Skin of body (tissue), 2 donors: ENCODE data around the gene SEMA5A. TPM values are rescaled to one million over a fixed set of nuclear protein-coding genes. Genes with fewer than 3 reads are reported as not detected.

ENCODE experiments used
- DNase-seq: peaks from one replicate; lab custom pipeline; 2025; lab: John Stamatoyannopoulos, UW
- total RNA-seq: library from RNA; depleted of rRNA; stranded (reverse); fragments of >200 nt; gene quantifications from one replicate; pipeline ENCODE4 v1.2.3, GENCODE V29; 2014

SEMA5A gene
- total RNA-seq, 1 donor from 2014 or later: 31.5 TPM

DNA sequence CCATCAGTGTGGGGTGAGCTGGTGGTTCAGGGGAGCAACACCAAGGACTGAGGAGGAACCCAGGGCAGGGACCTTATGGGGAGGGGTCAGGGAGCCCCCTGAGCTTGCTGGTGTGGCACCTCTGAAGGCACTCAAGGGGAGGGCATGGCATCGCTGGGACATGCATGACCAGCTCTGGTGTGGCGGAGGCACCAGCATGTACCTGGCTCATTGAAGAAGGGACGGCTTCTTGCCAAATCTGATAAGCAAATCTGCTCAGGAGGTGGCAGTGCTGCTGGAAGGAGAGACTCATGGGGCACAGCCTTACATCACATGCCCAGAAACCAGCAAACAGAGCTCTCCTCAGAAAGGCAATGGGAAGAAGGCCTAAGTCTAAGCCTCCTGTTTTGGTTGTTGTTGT, 421.8 kb downstream of the SEMA5A start:
- DNase-seq: no peak

DNA sequence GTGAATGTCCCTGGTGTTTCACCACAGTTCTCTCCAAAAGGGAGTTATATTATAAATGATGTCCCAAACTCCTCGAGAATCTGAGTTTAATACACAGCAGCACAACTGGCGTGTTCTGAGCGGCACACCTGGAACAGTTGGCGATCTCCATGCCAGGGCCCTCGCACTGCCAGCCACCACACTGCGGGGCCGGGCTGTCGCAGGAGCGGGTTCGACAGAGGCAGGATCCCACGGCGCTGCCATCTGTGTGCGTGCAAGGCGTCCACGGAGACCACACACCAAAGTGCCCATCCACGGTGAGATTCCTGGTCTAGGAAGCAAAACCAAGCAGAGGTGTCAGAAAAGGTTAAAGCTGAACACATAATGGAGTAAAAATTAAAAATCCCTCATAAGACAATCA, 423.3 kb downstream of the SEMA5A start:
- no peak for DNase-seq

DNA sequence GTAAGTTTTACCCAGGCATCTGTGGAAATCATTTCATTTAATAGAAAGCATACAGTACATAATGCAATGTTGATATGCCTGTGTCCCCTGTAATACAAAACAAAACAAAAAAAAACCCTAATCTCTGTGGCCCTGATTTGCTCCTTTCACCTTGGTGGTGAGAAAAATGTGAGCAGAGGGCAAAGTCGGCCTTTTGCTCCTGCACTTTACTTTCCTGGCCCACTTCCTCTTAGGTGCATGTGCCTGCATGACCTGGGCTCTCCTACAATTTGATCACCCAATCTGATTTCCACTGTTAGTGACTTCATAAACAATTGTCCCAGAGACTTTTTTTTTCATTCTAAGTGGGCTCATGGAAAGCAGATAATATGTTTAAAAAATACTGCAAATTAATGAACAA, 424.3 kb downstream of the SEMA5A start:
- DNase-seq: no peak

DNA sequence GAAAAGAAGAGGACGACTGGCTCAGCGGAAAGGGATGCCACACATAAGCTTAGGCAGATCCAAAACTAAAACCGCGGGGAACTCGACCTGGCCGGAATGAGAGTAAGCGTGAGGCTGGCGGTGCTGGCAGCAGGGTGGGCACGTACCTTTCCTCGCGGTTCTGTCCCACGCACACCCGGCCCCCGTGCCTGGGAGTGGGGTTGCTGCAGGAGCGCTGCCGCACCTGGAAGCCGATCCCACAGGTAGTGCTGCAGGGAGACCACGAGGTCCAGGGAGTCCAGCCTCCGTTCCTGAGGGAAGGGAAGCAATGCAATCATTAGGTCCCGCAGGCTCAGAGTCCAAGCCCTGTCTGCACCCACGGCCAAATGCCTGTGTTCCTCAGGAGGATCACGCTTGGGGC, 427.0 kb downstream of the SEMA5A start:
- DNase-seq: no peak

DNA sequence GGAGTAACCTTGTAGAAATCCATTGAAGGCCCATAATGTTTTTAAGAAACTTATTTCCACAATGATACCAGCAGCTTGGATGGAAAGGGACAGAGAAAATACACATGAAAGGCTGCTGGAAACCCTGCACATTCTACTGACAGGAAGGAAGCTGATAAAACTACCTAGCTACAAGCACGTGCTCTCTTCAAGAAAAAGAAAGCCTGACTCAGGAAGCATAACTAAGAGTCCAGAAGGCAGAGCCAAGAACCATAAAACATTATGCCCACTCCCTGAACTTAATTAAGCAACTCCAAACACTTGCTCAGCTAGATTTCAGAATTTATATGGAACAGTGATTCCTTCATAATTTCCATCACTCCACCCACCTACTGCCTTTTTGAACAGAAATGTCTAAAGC, 430.8 kb downstream of the SEMA5A start:
- DNase-seq: no peak

DNA sequence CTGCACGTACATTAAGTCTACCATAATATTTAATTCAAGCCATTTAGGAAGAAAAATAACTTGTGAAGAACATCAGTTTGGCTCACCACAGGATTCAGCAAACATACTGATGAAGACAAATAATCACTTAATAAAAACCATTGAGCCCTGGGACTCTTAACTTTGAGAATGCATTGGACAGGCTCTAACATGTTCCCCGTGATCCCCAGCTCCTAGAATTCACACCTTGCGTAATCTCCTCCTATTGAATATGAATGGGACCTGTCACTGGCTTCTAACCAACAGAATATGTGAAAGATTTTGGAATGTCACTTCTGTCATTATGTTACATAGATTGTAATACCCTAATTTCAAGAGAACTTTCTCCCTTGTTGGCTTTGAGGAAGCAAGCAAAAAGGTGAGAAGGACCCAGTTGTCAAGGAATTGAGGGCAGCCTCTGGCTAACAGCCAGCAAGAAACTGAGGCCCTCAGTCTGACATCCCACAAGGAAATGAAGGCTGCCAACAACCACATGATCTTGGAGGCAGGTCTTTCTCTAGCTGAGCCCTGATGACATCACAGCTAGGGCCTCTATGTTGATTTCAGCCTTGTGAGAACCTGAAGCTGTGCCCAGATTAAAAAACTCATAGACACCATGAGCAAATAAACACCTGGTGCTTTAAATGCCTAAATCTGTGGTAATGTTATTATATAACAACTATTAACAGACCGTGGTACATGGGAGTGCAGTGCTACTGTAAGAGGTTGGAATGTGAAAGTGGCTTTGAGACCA, 433.2 kb downstream of the SEMA5A start:
- no peak for DNase-seq

DNA sequence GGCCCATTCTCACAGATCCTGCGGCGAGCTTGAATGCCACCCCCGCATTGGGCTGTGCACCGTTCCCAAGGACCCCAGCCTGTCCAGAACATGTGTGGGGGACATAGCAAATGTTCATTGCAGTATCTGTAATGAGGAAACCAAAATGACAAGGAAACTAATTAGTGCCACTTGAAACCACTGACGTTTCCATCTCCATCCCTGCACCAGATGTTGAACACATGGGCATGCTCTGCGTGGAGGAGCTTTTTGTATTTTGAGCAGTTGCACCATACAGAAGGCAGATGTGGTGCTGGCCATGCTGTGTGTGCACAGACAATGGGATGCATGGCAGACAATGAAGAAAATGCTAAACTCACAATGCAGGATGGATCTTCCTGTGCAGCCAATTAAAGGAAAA, 437.7 kb downstream of the SEMA5A start:
- peak; percentile 88 for DNase-seq

DNA sequence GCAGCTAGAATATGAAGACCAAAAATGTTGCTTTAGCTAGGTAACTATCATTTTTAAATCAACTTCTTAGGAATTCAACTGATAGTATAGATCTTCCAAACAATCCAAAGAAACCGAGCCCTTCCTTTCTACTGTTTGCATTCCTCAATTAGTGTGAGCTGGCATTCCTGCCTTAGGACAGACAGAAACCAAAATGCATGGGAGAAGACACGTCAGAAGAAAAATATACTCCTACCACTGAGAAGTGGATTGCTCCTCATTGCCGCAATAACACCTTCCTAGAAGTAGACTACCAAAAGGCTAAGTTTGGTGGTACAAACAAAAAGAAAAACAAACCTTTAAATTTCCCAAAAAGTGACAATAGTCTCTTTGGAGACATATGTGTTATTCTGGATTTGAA, 440.0 kb downstream of the SEMA5A start:
- DNase-seq: no peak

DNA sequence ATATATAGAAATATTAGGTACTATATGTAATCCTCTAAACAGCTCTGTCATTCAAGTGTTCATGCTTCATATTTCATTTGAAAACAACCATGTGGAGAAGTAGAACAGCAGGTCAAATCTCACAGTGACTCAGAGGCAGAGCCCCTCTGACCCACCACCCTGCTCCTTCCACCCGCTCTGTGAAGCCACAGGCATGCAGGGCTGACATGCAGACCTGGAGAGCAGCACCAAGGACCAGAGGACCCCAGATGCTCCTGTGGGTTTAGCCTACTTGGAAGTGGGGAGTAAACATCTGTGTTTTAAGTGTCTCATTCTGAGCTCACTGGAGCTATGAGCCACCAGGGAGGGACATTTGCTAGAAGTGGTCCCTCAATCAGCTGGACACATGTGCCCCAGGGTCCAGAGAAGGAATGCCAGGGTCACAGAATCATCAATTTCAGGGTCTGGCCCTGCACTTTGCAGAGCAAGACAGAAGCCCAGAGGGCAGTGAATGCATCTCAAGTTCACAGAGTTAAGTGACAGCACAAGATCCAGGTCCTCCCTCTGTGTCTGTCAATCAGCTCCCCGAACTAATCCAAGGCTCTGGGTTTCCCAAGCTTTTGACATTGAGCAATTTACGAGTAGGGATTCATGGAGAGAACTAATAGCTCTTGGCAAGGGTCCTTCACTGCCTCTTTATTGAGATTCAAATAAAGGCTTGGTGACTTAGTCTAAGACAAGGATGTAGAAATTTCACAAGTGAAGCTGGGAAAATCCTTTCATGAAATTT, 441.1 kb downstream of the SEMA5A start:
- DNase-seq: no peak

DNA sequence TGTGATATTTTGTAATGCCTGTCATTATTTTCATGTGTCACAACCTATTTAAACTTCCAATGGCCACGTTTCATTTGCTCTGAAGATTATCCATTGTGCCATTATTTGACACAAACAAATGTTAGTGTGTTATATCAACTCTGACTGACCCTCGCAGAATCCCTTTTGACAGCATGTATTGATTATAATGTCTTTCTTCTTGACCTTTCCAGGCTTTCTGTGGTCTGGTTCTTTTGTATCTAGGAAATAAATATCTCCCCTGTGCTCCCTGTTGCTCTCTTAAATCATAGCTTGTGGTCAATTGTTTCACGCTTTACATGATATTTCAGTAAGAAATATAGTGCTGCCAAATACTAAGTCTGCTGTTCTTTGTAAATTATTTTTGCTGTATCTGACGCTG, 442.6 kb downstream of the SEMA5A start:
- DNase-seq: no peak

DNA sequence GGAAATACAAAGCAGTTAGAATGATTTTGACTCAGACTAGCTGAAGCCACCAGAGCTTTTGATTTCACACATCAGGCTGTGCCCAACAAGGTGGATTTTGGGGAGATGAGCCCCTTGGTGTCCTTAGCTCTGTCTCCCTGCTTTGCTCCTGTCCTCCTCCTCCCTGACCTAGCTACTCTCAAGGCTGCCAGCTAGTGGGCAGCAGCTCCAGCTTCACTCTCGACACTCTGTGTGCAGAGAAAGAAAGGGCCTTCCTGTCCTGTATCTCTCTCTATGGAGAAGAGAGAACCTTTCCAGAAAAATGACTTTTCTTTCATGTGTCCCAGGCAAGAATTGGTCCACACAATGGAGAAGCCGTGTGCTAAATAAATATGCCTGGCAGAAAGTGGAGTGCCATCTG, 446.2 kb downstream of the SEMA5A start:
- no peak for DNase-seq

DNA sequence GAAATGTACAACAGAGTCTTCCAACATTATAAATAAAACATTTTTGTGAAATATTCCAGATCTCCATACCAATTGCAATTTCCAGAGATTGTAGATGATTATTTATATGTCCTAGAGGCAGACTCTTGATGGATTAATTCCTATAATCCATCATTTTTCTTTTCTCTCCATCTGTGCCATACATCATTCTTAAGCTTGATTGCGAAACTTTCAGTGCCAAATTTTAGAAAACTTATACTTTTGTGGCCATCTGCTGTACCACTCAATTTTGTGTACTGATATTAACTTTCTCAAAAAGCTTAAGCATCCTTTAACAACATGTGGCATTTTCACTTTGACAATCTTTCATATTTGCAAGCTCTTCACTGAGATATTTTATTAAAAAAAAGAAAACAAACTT, 446.9 kb downstream of the SEMA5A start:
- no peak for DNase-seq

DNA sequence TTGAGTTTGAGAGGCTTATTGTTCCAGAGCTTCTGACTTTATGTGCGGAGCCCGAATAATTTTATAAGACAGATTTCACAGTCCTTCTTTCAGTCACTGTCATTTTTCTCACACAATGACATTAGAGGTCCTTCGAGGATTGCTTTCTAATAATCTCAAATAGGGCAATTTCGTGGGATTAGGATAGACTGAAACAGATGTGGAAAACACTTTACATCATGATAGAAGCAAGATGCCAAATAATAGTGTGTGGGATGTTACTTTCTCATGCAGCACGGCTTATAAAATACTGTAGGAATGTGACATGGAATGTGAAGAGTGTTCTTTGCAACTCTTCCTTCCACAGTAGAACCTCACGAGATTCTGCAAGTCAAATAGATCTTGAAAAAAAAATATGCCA, 451.3 kb downstream of the SEMA5A start:
- peak; percentile 83 for DNase-seq

DNA sequence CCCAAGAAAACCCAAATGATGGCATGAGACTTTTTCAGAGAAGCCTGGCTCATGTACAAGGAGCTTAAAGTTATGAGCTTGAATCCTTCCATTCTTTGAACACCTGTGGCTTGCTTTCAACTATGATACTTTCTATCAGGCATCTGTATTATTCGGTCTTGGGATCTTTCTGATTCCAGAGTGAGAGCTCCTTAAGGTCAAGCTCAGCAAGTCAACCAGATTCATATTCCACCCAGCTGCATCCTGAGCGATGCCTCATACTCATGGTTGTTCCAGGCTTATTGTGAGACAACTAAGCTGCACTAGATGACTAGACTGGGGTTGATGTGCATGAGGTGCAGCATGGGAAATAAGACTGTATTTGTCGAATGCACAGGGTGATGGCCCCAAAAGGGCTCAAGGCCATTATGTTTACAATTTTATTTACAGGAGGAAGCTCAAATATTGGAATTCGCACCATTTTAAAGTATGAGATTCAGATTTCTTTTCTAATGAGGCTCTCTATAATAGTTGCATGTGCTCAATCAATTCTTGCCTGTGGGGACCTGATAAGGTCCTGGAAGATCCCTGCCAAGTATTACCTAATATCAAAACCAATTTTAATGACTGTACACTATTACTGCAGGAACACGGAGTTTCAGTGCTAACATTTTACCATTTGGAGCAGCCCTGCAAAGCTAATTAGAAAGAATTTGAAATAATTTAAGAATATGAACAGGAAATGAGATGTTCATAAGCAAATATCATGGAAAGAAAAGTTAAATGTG, 453.8 kb downstream of the SEMA5A start:
- no peak for DNase-seq

DNA sequence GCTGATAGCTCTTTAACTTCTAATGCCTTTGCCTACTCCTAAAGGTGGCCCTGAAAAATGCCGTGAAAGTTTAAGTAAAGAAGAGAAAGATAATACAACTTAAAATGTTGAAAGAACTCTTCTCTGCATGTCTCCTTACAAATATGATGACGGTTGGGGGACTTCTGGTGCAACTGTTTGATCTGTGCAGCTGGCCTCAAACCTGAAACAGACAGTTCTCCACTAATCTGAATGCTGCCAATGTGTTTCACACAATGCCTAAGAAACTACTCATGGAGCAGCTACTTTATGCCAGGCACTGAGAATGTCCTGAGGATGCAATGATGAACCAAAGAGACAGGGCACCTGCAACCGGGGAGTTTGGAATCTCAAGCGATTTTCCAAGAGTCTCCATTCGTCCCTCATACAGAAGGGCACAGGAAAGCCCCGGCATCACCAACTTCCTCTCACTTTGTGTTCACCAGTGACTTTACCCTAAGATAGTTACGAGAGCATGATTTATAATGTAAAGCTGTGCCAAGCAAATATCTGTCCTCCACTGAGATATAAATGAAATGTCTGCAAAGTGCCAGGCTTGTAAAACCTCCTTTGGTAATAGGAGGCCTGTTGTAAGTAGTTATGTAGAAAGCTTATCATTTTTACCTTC, 455.4 kb downstream of the SEMA5A start:
- DNase-seq: no peak

DNA sequence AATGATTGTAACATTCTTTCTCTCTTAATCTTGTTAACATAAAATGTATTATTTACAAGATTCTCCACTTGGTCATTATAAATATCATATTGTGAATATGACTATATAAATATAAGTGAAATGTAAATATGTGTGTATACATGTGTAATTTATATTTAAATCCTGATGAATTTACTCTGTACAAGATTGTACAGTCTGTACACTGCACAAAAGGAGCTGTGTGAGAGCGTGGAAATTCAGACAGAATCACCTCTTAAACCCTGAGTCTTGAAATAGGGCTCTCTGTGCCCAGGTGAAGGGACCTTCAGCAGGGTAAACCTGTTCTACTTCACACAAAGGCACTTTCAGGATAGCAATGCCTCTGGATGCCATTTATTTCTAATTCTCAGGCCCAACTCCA, 456.0 kb downstream of the SEMA5A start:
- DNase-seq: no peak

DNA sequence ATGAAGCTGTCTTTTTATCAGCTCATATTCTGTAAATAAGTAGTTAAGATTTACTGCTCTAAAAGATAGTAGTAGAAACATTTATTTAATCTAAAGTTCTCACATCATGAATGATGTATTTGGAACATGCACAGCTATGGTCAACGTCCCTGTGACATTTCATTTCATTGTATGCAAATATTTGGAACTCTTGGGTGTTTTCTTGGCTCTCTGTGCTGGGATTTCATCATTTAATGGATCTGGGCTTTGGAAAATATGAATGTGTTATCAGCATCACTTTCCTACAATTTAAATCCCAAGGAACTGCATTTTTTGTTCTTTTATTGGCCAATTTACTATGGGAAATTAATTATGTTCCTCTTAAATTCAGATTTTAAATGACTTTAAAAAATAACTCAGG, 462.9 kb downstream of the SEMA5A start:
- DNase-seq: peak; percentile 68

DNA sequence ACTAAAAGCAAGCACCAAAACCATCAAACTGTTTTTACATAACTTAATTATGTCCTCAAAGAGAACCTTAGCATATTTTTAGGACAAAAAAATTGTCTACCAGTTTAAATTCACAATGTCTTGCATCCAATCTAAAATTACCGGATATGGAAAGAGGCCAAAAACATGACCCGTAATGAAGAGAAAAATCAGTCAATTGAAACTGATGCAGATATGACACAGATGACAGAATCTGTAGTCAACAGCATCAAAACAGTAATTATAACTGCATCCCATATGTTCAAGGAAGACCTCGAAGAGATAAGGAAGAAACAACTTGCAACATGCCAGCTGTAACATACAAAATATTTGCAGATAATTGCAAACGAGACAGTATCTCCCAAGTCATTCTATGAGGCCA, 473.2 kb downstream of the SEMA5A start:
- DNase-seq: no peak

DNA sequence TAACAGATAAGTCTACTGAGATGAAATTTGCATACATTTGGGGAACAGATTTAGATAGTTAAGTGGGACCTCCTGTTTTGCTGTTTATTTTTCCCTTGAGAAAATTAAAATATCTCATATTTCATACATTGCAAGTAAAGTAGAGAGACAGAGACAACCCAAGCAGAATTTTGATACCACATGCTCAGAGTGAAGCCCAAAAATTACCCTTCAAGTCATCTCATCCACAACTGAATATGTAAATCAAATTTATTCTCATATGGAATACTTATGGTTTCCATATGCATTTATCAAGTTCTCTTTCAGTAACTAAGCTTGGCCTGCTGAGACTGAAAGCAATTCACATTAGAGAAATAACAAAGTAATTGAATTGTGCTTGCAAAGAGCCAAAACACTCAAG, 474.4 kb downstream of the SEMA5A start:
- DNase-seq: peak; percentile 85

DNA sequence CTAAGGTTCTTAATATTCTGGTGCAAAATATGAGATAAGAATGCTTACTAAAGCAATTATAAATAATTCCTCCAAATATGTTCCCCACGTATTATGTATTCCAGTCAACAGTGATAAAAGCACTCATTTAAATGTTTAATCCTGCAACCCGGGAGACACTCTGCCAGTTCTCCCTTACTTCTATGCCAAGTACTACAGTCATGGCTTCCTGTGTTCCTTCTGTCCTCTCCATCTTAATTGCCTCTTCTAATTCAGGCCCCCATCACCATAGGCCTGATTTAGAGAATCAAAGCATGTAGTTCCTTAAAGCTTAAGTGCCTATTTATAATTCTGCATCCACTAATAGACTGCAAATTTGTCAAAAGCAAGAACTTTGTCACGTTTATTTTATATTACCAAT, 474.8 kb downstream of the SEMA5A start:
- DNase-seq: no peak

DNA sequence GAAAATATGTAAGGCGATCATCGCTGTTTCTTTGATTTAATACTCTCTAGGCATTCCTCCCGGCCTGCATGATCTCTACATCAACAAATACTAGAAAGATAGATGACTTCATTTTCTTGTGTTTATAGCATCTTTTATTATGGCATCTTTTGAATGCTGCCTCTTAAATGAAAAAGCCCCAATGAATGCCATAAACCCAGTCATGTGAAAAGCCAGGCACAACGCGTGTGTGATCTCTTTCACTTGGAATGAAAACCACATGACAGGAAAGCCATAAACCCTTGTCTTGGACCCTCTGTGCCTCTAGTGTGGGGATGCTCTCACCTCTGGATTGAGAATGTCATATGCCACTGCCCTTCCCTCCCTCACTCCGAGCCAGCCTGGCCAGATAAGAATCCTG, 476.2 kb downstream of the SEMA5A start:
- peak; percentile 48 for DNase-seq

DNA sequence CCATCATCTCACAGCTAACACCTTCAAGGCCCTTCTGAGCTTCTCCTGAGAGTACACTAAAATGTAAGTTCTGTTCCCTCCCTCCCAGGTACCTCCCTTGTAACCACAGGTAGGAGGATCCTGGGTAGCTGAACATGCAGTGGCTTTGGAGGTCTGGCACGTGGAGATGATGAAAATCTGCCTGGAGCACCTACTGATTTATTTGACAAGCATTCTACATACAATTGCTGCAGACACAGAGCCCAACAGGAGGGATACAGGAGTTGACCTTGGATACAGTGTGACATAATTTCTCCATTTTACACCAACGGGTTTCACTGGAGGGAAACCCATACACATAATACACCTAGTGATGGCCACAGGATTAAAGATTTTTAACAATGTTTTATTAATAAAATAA, 478.7 kb downstream of the SEMA5A start:
- no peak for DNase-seq
